SIG-M5 treated with dmso at 0.1 percent for 504 hours (cell line): ENCODE data around the gene NFATC4.

Source experiments
- DNase-seq: peaks from one replicate; lab custom pipeline; 2025; ENCODE audit not compliant: unreplicated experiment; lab: John Stamatoyannopoulos, UW

The NFATC4 gene

GRCh38 chr14:24427537-24428508 is 59.8 kb downstream of the NFATC4 start:
- no peak for DNase-seq

DNA sequence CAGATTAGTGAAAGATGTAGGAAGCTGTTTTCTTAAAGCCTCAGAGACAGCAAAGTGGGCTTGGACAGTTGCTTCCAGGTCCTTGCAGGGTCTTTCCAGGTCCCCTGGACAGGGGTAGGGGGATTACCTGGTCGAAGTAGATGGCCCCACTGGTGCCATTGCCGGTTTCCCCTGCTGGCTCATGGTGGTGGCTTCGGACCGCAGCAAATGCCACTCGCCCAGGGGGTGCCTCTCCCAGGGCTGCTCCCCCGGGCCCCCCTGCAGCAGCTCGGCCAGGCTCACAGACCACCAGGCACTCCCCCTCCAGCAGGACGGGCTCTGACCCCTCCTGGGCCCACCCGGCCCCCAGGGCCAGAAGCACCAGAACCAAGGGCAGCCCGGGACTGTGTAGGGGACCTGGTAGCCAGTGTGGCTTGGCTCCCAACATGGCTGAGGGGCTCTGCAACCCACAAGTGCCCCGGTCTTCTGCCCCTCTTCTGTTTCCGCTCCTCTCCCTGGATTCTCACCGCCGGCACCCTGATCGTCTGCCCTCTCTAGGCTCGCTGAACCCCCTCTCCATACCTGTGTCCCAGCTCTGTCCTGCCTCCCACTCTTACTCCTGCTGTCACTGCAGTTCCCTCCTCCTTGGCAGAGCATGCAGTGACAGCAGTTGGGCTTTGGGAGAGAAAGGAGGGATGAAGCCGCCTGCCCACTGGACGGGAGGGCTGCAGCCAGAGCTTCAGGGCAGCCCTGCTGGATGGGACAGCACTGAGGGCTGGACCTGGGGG is 60.8 kb downstream of the NFATC4 start:
- DNase-seq: no peak
